Trophoblast cell (in vitro differentiated cells and primary cell): ENCODE measurements around the gene IP6K3.

Experiments
- DNase-seq, 2 donors: peaks; one replicate each; pipeline ENCODE4 v3.0.0-alpha.2; 2016
- H2AFZ ChIP-seq: 2 replicates; pipeline ENCODE4 v1.6.1; 2013; ENCODE audit warnings: low read length, moderate library complexity, mild to moderate bottlenecking; ENCODE audit not compliant: insufficient read depth, poor library complexity
- H2AK5ac ChIP-seq: 2 replicates; pipeline ENCODE4 v1.6.1; 2013; ENCODE audit warnings: mild to moderate bottlenecking, low read length
- H2BK120ac ChIP-seq: 2 replicates; pipeline ENCODE4 v1.6.1; 2013; ENCODE audit warnings: low read length, mild to moderate bottlenecking, moderate library complexity; ENCODE audit not compliant: insufficient read depth, poor library complexity
- H2BK12ac ChIP-seq: 2 replicates; pipeline ENCODE4 v1.6.1; 2013; ENCODE audit warnings: mild to moderate bottlenecking, low read length, moderate library complexity
- H2BK5ac ChIP-seq: 2 replicates; pipeline ENCODE4 v1.6.1; 2013; ENCODE audit warnings: low read length, low read depth, moderate library complexity, mild to moderate bottlenecking; ENCODE audit not compliant: poor library complexity
- H3K14ac ChIP-seq: 2 replicates; pipeline ENCODE4 v1.6.1; 2013; ENCODE audit warnings: mild to moderate bottlenecking, low read length
- H3K18ac ChIP-seq: 2 replicates; pipeline ENCODE4 v1.6.1; 2013; ENCODE audit warnings: mild to moderate bottlenecking, low read length
- H3K23ac ChIP-seq: 2 replicates; pipeline ENCODE4 v1.6.1; 2013; ENCODE audit warnings: low read length
- H3K27ac ChIP-seq: 2 replicates; pipeline ENCODE4 v1.5.1; 2013; ENCODE audit warnings: low read depth, mild to moderate bottlenecking, inconsistent platforms, low read length, moderate library complexity
- H3K27me3 ChIP-seq: 2 replicates; pipeline ENCODE4 v1.6.1; 2013; ENCODE audit warnings: inconsistent platforms, mild to moderate bottlenecking, low read length, moderate library complexity; ENCODE audit not compliant: insufficient read depth
- H3K36me3 ChIP-seq, 2 experiments: 1 replicate in 1 of 2; 2 replicates in 1 of 2; pipeline ENCODE4 v1.6.1; 2013; ENCODE audit warnings: low read length in 2 of 2, mild to moderate bottlenecking in 2 of 2, moderate library complexity in 1 of 2; ENCODE audit not compliant: insufficient read depth in 2 of 2, control insufficient read depth in 1 of 2
- H3K4ac ChIP-seq: 2 replicates; pipeline ENCODE4 v1.6.1; 2013; ENCODE audit warnings: low read depth, mild to moderate bottlenecking, low read length, moderate library complexity
- H3K4me1 ChIP-seq, 2 experiments: 1 replicate in 1 of 2; 2 replicates in 1 of 2; pipeline ENCODE4 v1.6.1; 2013; ENCODE audit warnings: low read length in 2 of 2, mild to moderate bottlenecking in 2 of 2, moderate library complexity in 1 of 2; ENCODE audit not compliant: insufficient read depth in 2 of 2, control insufficient read depth in 1 of 2
- H3K4me2 ChIP-seq: 2 replicates; pipeline ENCODE4 v1.6.1; 2013; ENCODE audit warnings: inconsistent platforms, mild to moderate bottlenecking, low read length, moderate library complexity
- H3K4me3 ChIP-seq: 2 replicates; pipeline ENCODE4 v1.5.1; 2013; ENCODE audit warnings: mild to moderate bottlenecking, low read depth, low read length, inconsistent platforms
- H3K79me1 ChIP-seq: one replicate; pipeline ENCODE4 v1.6.1; 2013; ENCODE audit warnings: low read length
- H3K79me2 ChIP-seq: 2 replicates; pipeline ENCODE4 v1.6.1; 2013; ENCODE audit warnings: low read length, mild to moderate bottlenecking; ENCODE audit not compliant: control insufficient read depth, insufficient read depth, poor library complexity
- H3K9ac ChIP-seq: 2 replicates; pipeline ENCODE4 v1.6.1; 2013; ENCODE audit warnings: mild to moderate bottlenecking, low read length
- H3K9me3 ChIP-seq: 2 replicates; pipeline ENCODE4 v1.6.1; 2013; ENCODE audit warnings: low read depth, mild to moderate bottlenecking, control low read depth, inconsistent platforms, low read length; ENCODE audit not compliant: insufficient read depth
- H4K12ac ChIP-seq: 2 replicates; pipeline ENCODE4 v1.6.1; 2013; ENCODE audit warnings: low read depth, mild to moderate bottlenecking, low read length, moderate library complexity
- H4K8ac ChIP-seq: 2 replicates; pipeline ENCODE4 v1.6.1; 2013; ENCODE audit warnings: low read depth, mild to moderate bottlenecking, low read length, moderate library complexity
- H4K91ac ChIP-seq: one replicate; pipeline ENCODE4 v1.6.1; 2013; ENCODE audit warnings: low read depth, mild to moderate bottlenecking, low read length, moderate library complexity
- WGBS: extraction: QIAGEN DNeasy Blood & Tissue Kit; methylation state at CpG from one replicate; pipeline ENCODE4 v1.1.7; 2013; ENCODE audit warnings: missing lambda C conversion rate; ENCODE audit not compliant: insufficient read length, insufficient coverage; ENCODE audit errors: extremely low coverage; 5-methylcytosine and 5-hydroxymethylcytosine counted together

Gene IP6K3

DNA sequence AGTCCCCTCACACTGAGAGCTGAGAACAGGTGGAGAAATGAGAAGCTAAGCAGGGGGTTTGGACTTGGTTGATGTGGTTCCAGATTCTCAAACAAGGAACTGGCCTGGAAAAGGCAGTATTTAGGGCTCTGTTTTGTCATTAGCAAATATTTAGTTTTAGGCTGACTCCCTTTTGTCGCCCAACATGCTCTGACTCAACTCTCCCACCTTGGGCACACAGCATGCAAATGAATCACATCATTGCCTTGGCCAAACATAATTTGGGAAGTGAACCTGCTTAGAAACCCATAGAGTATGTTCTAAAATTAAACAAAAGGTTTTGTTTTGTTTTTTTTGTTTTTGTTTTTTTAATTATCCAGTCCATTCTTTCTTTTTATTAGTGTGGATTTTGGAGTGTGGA is 25.7 kb downstream of the IP6K3 start:
- no peak for DNase-seq
- Histone ChIP-seq H3K4ac (no peak overlapping the region), H4K91ac (no peak overlapping the region), H3K27me3 (no peaks in the 10 kb centered on the region), H2BK12ac (no peak overlapping the region), H3K4me3 (no peak overlapping the region), H3K79me1 (no peaks in the 10 kb centered on the region), H4K12ac (no peak overlapping the region), H2BK5ac (no peak overlapping the region), H2AK5ac (no peak overlapping the region), H2BK120ac (no peak overlapping the region), H3K4me2 (no peak overlapping the region), H3K23ac (no peak overlapping the region), H3K18ac (no peak overlapping the region), H3K4me1 (no peaks in the 10 kb centered on the region), H3K27ac (no peak overlapping the region), H4K8ac (no peak overlapping the region), H3K14ac (no peak overlapping the region), H3K9ac (no peak overlapping the region), H3K36me3 (no peaks in the 10 kb centered on the region), H3K79me2 (no peaks in the 10 kb centered on the region), H3K9me3 (no peaks in the 10 kb centered on the region), H2AFZ (no peak overlapping the region)
- WGBS, result no CpG with 5 or more reads among the region's 1 CpG

DNA sequence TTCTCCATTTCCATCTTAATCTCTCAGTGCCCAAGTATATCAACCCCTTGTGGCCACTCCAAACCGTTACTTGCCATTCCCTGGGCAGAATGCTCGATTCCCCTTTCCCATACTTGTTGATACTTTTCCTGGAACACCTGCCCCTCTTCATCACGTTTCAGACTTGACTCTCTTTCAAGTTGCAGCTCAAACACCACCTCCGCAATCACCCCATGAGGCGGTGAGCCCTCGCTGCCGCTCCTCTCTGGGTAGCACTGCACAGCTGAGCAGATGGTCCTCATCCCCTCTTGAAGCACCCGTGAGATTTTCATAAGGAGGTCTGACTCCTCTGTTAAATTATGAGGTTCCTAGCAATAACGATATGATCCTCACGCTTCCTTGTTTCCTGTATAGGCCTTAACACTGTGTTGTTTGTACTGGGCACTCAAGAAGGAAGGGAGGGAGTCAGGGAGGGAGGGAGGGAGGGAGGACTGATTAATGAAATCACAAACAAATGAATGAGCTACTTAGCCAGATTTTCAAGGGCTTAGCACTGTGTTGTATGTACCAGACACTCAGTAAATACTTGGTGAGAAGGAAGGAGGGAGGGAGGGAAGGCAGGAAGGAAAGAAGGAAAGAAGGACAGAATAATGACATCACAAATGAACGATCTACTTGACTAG is 27.2 kb downstream of the IP6K3 start:
- H3K36me3 ChIP-seq, result no peaks in the 10 kb centered on the region
- H2BK12ac ChIP-seq, result no peak overlapping the region
- H3K23ac ChIP-seq, result no peak overlapping the region
- H3K4ac ChIP-seq, result no peak overlapping the region
- H3K79me1 ChIP-seq, result no peaks in the 10 kb centered on the region
- no peak overlapping the region for H3K14ac ChIP-seq
- no peak overlapping the region for H3K4me3 ChIP-seq
- no peak overlapping the region for H2BK120ac ChIP-seq
- no peaks in the 10 kb centered on the region for H3K4me1 ChIP-seq
- H3K27me3 ChIP-seq, result no peaks in the 10 kb centered on the region
- no peak overlapping the region for H3K4me2 ChIP-seq
- H4K8ac ChIP-seq, result no peak overlapping the region
- no peak overlapping the region for H3K9ac ChIP-seq
- H3K9me3 ChIP-seq, result no peaks in the 10 kb centered on the region
- DNase-seq, result no peak
- H4K91ac ChIP-seq, result no peak overlapping the region
- no peak overlapping the region for H2BK5ac ChIP-seq
- H3K79me2 ChIP-seq, result no peaks in the 10 kb centered on the region
- H3K27ac ChIP-seq, result no peak overlapping the region
- no peak overlapping the region for H3K18ac ChIP-seq
- no CpG with 5 or more reads among the region's 11 CpGs for WGBS
- H2AFZ ChIP-seq, result no peak overlapping the region
- H4K12ac ChIP-seq, result no peak overlapping the region
- H2AK5ac ChIP-seq, result no peak overlapping the region

- Histone ChIP-seq H3K36me3 (no peaks in the 10 kb centered on the region), H3K79me1 (no peaks in the 10 kb centered on the region), H3K27ac (no peak overlapping the region), H3K4ac (no peak overlapping the region), H4K91ac (no peak overlapping the region), H3K9ac (no peak overlapping the region), H3K14ac (no peak overlapping the region), H3K23ac (no peak overlapping the region), H3K4me2 (no peak overlapping the region), H3K4me3 (no peak overlapping the region), H3K9me3 (no peaks in the 10 kb centered on the region), H2BK12ac (no peak overlapping the region), H3K27me3 (no peaks in the 10 kb centered on the region), H4K8ac (no peak overlapping the region), H3K4me1 (no peaks in the 10 kb centered on the region), H2BK120ac (no peak overlapping the region), H3K18ac (no peak overlapping the region), H2AFZ (no peak overlapping the region), H2AK5ac (no peak overlapping the region), H3K79me2 (no peaks in the 10 kb centered on the region), H2BK5ac (no peak overlapping the region), H4K12ac (no peak overlapping the region)
- no CpG with 5 or more reads among the region's 2 CpGs for WGBS
- DNase-seq, result no peak
Observed at GRCh38 chr6:33718713-33719112, 28.0 kb downstream of the IP6K3 start.

GRCh38 chr6:33717934-33718455 is 28.7 kb downstream of the IP6K3 start:
- no peaks in the 10 kb centered on the region for H3K36me3 ChIP-seq
- no peak overlapping the region for H2BK12ac ChIP-seq
- no peak overlapping the region for H3K27ac ChIP-seq
- H3K23ac ChIP-seq, result no peak overlapping the region
- no peak overlapping the region for H3K4me2 ChIP-seq
- no peak overlapping the region for H4K12ac ChIP-seq
- no peak for DNase-seq
- no peak overlapping the region for H3K4me3 ChIP-seq
- H2BK120ac ChIP-seq, result no peak overlapping the region
- H2AFZ ChIP-seq, result no peak overlapping the region
- H3K79me1 ChIP-seq, result no peaks in the 10 kb centered on the region
- no peak overlapping the region for H3K18ac ChIP-seq
- no peak overlapping the region for H2AK5ac ChIP-seq
- no peak overlapping the region for H3K14ac ChIP-seq
- H3K4me1 ChIP-seq, result no peaks in the 10 kb centered on the region
- H4K91ac ChIP-seq, result no peak overlapping the region
- no peak overlapping the region for H4K8ac ChIP-seq
- no peaks in the 10 kb centered on the region for H3K9me3 ChIP-seq
- no peak overlapping the region for H3K4ac ChIP-seq
- no peak overlapping the region for H2BK5ac ChIP-seq
- H3K79me2 ChIP-seq, result no peaks in the 10 kb centered on the region
- H3K27me3 ChIP-seq, result no peaks in the 10 kb centered on the region
- no peak overlapping the region for H3K9ac ChIP-seq
- no CpG with 5 or more reads among the region's 6 CpGs for WGBS
